Anterior cingulate cortex (tissue), 58 donors: ENCODE results near the gene MZF1.

Experiments used
- DNase-seq, 58 donors: peaks; one replicate each; lab custom pipeline; 2025; lab: John Stamatoyannopoulos, UW

Gene MZF1

GRCh38 chr19:58515259-58515658, 57.9 kb downstream of the MZF1 start:
- no peak for DNase-seq

- DNase-seq = no peak
These were observed 58.5 kb downstream of the MZF1 start for GRCh38 chr19:58514564-58515022.

- peak in 56 of 58 donors; percentile 25 to 91 (median 74) for DNase-seq
These were observed 59.2 kb downstream of the MZF1 start for GRCh38 chr19:58513694-58514563.

GRCh38 chr19:58513213-58513693, 59.9 kb downstream of the MZF1 start:
- DNase-seq = no peak
